AG04449 (cell line): Measurements from ENCODE around the gene GPR137.

Experiments used
- CTCF ChIA-PET: fragments of 350-600 bp; formaldehyde crosslinking; extraction: SDS; loops from one replicate; lab custom pipeline; 2021; ENCODE audit warnings: antibody characterized with exemption; lab: Yijun Ruan, JAX
- POLR2A ChIA-PET: fragments of 400-600, 350-600 bp; formaldehyde crosslinking; extraction: SDS; loops from one replicate; lab custom pipeline; 2020; ENCODE audit warnings: antibody characterized with exemption, inconsistent platforms; lab: Yijun Ruan, JAX
- DNase-seq: peaks from one replicate; pipeline ENCODE4 v3.0.0-alpha.2; 2010; ENCODE audit warnings: low read depth, low spot score
- H3K4me3 ChIP-seq: 2 replicates; pipeline ENCODE4 v1.5.1; 2011; ENCODE audit warnings: low read depth, mild to moderate bottlenecking, control low read depth, low read length
- CTCF ChIP-seq: IDR thresholded peaks from one replicate; pipeline ENCODE4 v1.5.1; 2011; ENCODE audit warnings: mild to moderate bottlenecking, moderate library complexity, low read length, control low read depth, inconsistent platforms; ENCODE audit not compliant: insufficient read depth; ENCODE audit errors: missing control alignments

The GPR137 gene

GRCh38 chr11:64284962-64285884 lies at the start of gene GPR137:
GPR137 (plus strand) TSS chr11:64285848; CDS start chr11:64286525, 677 bp downstream.
- CTCF ChIA-PET, result interaction anchor here (1.1 to 10.7 kb wide), 4 partner anchors 14 to 70 kb away, joined by 4 to 166 read pairs (median 26); partner anchors contain the start of genes CATSPERZ and ESRRA
- no peak for DNase-seq
- POLR2A ChIA-PET, result interaction anchor here (0.9 to 1.7 kb wide), 4 partner anchors 13 to 33 kb away, joined by 3 to 9 read pairs (median 6); partner anchors contain the start of gene PRDX5
- peak within 1 kb of the TSS; percentile 73 for H3K4me3 ChIP-seq
- no peak for TF ChIP-seq CTCF

GRCh38 chr11:64237484-64237951 lies 48.1 kb upstream of the GPR137 start:
- DNase-seq, result no peak
- ChIA-PET CTCF (interaction anchor here (1.0 to 3.8 kb wide), 5 partner anchors 14 to 118 kb away, joined by 3 to 25 read pairs (median 4); partner anchors contain the start of gene PLCB3), POLR2A (interaction anchor here (0.7 kb wide), 2 partner anchors 8 to 9 kb away, joined by 3 to 4 read pairs; partner anchors contain the start of gene PPP1R14B)
- TF ChIP-seq CTCF, result no peak
- no peak overlapping the region for H3K4me3 ChIP-seq

GRCh38 chr11:64238076-64238475 lies 47.6 kb upstream of the GPR137 start:
- no peak for TF ChIP-seq CTCF
- no peak for DNase-seq
- H3K4me3 ChIP-seq, result no peak overlapping the region
- CTCF ChIA-PET, result interaction anchor here (1.0 to 3.8 kb wide), 3 partner anchors 13 to 117 kb away, joined by 4 to 25 read pairs (median 4); partner anchors contain the start of gene PLCB3
- POLR2A ChIA-PET, result no interaction called here

- no peak overlapping the region for H3K4me3 ChIP-seq
- DNase-seq, result no peak
- TF ChIP-seq CTCF, result no peak
- ChIA-PET POLR2A (no interaction called here), CTCF (interaction anchor here (0.7 to 3.8 kb wide), 2 partner anchors 12 to 62 kb away, joined by 3 to 25 read pairs; partner anchors contain the start of gene PLCB3)
Measured at GRCh38 chr11:64238999-64239398, 46.6 kb upstream of the GPR137 start.

GRCh38 chr11:64239662-64240434 lies 45.8 kb upstream of the GPR137 start:
- no peak for DNase-seq
- TF ChIP-seq CTCF, result no peak
- H3K4me3 ChIP-seq, result peak overlapping the region; percentile 68
- POLR2A ChIA-PET, result interaction anchor here (0.7 kb wide), 1 partner anchor 32 kb away, joined by 4 read pairs; no protein-coding TSS in a partner anchor
- CTCF ChIA-PET, result interaction anchor here (2.1 kb wide), 1 partner anchor 12 kb away, joined by 7 read pairs; the partner anchor contains the start of gene PLCB3
